Upper lobe of left lung (tissue), 4 donors: ENCODE data around the gene SDHA.

ENCODE experiments used
- EP300 ChIP-seq, 4 donors: sonication (generic); formaldehyde crosslinking; IDR thresholded peaks; one replicate each; pipeline ENCODE4 v1.5.1; 2017; ENCODE audit warnings: antibody characterized with exemption in 4 of 4, control low read depth in 2 of 4
- POLR2A ChIP-seq, 4 donors: fragments of 450-650 bp; IDR thresholded peaks; one replicate each; pipeline ENCODE4 v1.5.1; 2016 to 2017; ENCODE audit warnings: antibody characterized with exemption in 4 of 4, mild to moderate bottlenecking in 2 of 4
- POLR2AphosphoS5 ChIP-seq, 2 donors: sonication (generic); formaldehyde crosslinking; IDR thresholded peaks; one replicate each; pipeline ENCODE4 v1.5.1; 2017; ENCODE audit warnings: antibody characterized with exemption in 2 of 2
- TF ChIP-seq, protein P1 (sequence below), 6 experiments: fragments of 450-650 bp in 4 of 6; fragments of 200-600 bp in 2 of 6; sonication (generic) in 2 of 6; IDR thresholded peaks; one replicate each; pipeline ENCODE4 v1.5.1; 2016 to 2019; ENCODE audit warnings: antibody characterized with exemption in 6 of 6

DNA sequence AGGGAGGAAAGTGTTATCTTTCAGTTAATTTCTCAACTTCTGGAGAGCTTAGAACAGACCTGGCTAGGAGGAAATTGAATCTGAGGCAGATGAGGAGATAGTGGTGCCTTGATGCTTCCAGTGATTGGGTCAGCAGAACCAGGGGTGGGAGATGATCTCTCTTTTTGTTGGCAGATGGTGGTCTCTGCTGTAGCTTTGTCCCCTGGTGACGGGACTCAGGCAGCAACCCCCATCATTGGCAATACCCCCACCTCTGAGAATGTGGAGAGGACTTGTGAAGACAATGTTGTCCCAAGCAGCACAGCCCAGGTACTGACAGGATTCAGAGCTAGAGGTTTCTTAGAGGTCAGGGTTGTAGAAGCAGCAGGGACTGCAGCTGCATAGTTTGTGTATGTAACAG, 49.6 kb downstream of the SDHA start:
- TF ChIP-seq POLR2AphosphoS5 (IDR thresholded peaks at IDR 0.05): no peak
- TF ChIP-seq, protein P1, sequence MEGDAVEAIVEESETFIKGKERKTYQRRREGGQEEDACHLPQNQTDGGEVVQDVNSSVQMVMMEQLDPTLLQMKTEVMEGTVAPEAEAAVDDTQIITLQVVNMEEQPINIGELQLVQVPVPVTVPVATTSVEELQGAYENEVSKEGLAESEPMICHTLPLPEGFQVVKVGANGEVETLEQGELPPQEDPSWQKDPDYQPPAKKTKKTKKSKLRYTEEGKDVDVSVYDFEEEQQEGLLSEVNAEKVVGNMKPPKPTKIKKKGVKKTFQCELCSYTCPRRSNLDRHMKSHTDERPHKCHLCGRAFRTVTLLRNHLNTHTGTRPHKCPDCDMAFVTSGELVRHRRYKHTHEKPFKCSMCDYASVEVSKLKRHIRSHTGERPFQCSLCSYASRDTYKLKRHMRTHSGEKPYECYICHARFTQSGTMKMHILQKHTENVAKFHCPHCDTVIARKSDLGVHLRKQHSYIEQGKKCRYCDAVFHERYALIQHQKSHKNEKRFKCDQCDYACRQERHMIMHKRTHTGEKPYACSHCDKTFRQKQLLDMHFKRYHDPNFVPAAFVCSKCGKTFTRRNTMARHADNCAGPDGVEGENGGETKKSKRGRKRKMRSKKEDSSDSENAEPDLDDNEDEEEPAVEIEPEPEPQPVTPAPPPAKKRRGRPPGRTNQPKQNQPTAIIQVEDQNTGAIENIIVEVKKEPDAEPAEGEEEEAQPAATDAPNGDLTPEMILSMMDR (IDR thresholded peaks at IDR 0.05): no peak
- TF ChIP-seq POLR2A (IDR thresholded peaks at IDR 0.05): no peak
- TF ChIP-seq EP300 (IDR thresholded peaks at IDR 0.05): no peak
